ENCODE data around the gene RABEP2.
"Not testable (repeated sequence)": the region's sequence is repeated elsewhere in the genome, so short reads cannot be mapped to it uniquely, and the experiment has no call there.

Gene RABEP2, protein sequence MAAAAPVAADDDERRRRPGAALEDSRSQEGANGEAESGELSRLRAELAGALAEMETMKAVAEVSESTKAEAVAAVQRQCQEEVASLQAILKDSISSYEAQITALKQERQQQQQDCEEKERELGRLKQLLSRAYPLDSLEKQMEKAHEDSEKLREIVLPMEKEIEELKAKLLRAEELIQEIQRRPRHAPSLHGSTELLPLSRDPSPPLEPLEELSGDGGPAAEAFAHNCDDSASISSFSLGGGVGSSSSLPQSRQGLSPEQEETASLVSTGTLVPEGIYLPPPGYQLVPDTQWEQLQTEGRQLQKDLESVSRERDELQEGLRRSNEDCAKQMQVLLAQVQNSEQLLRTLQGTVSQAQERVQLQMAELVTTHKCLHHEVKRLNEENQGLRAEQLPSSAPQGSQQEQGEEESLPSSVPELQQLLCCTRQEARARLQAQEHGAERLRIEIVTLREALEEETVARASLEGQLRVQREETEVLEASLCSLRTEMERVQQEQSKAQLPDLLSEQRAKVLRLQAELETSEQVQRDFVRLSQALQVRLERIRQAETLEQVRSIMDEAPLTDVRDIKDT

GRCh38 chr16:28924762-28925385 lies at the start of gene RABEP2:
TSS of gene RABEP2 (minus strand) at chr16:28925238. CDS start at chr16:28925163, 75 bp downstream.
- peak; percentile 70 for DNase-seq

DNA sequence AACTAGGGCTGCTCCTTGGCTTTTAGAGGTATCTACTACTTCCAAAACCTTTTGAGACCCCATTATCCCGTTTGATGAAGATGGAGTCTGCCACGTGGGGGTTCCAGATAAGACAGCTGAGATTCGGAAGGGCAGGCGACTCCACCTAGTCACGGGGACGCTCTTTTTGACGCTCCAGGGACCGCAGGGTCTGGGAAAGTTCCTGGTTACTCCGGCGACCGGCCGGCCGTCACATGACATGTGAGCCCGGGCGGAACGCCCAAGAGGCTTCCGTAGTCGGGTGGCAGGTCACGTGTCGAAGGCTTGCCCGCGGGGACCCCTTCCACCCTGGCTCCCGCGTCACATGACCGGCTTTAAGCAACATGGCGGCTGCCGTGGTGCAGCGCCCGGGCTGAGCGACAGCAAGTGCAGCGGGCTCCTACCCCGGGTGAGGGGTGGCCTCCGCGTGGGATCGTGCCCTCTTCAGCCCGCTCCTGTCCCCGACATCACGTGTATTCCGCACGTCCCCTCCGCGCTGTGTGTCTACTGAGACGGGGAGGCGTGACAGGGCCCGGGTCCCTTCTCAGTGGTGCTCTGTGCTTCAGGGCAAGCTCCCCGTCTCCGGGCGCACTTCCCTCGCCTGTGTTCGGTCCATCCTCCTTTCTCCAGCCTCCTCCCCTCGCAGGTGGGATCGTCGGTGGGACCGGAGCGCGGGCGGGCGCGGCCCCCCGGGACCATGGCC lies 49.6 kb upstream of the RABEP2 start, which contains the start of gene SPNS1:
SPNS1 (plus strand) TSS at position 342 of the 721 bp plus-strand sequence; CDS start at position 716, 374 bp downstream.
- DNase-seq = peak; percentile 65

DNA sequence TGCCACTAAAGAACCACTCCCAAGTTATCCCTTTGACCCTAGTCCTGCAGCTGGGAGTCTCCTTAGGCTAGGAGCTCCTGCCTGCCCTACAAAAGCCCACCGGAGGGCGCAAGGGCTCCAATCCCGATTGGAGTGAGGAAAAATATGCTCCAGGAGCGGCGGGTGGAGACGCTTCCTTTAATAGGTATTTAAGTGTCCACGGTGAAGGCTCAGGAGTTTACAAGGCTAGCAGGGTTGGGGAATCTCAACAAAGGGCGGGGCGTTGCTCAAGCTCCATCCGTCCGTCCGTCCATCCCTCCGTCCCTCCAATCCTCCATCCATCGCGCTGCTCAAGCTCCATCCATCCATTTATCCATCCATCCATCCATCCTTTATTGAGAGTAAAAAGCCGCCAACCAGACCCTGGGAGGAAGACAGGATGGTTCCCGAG lies 49.0 kb upstream of the RABEP2 start:
- no peak for DNase-seq

DNA sequence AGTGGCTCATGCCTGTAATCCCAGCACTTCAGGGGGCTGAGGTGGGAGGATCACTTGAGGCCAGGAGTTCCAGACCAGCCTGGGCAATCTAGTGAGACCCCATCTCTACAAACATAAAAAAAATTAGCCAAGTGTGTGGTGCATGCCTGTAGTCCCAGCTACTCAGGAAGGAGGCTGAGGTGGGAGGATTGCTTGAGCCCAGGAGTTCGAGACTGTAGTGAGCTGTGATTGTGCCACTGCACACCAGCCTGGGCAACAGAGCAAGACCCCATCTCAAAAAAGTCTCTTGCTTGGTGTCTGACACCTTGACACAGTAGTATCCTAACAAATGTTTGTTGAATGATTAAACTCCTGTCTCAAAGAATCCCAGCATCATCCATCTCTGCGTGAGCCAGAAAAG lies 44.7 kb upstream of the RABEP2 start:
- not testable (repeated sequence) for DNase-seq

DNA sequence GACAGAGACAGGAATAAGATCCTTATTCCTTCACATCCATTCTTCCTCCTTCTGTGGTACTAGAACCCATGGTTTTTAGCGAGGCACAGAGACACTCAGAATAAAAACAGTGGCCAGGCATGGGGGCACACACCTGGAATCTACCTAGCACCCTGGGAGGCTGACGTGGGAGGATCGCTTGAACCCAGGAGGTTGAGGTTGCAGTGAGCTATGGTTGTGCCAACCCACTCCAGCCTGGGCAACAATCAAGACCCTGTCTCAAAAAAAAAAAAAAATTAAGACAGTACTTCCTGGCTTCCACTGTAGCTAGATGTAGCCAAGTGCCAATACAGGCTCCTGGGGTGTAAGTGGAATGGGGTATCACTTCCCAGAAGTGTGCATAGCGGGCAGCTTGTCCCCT lies 42.1 kb upstream of the RABEP2 start:
- no peak for DNase-seq

GRCh38 chr16:28964496-28964895 lies 39.5 kb upstream of the RABEP2 start:
- no peak for DNase-seq

DNA sequence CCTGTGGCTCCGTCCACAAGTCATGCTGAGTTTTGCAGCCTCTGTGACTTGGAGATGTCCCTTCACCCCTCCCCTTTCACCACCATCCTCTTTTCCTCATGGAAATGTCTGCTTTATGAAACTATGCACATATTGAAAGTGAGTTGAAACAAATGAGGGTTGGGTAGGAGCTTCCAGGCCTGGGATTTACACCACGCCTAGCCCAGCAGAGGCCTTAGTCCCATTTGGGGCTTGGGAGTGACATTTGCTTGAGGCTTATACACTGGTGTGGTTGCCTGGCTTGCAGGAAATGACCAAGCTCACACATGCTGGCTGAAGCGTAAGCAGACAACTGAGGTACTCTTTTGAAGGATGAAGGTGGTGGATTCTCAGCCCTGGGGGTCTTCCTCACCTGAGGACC lies 39.0 kb upstream of the RABEP2 start:
- DNase-seq = no peak

GRCh38 chr16:28958836-28959235 lies 33.8 kb upstream of the RABEP2 start:
- DNase-seq = no peak

DNA sequence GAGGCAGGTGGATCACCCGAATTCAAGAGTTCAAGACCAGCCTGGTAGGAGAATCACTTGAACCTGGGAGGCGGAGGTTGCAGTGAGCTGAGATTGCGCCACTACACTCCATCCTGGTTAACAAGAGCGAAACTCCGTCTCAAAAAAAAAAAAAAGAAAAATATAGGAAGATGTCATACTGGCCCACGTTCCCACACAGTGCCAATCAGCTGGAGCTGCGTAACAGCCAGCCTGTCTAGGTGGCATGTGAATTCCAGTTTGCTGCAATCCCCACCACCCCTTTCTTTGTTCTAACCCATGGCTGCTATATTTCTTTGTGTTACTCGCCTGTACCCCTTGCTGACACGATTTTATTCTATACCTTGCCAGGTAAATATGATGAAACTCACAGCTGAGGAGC lies 33.2 kb upstream of the RABEP2 start:
- no peak for DNase-seq

DNA sequence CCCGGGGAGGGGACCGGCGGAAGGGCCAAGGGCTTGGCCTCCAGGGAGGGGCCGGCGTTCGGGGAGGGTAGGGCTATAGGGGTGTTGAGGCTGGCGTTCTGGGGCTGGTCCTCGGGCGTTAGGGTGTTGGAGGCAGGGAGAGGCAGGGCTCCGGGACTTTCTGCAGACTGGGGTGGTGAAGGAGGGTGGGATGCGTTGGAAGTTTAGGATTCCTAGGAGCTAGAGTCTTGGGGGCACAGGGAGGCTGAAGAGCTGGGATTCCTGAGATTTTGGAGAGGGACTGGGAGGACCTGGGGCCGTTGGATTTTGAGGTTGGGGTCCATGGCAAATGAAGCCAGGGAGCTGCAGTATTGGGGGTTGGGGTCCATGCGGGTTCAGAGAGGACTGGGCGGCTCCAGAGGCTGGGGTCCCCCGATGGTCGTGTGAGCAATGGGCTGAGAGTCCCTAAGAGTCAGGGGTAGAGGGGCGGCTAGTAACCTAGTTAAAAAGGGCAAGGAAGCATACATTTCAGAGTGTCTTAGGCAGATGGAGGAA lies 26.4 kb upstream of the RABEP2 start:
- no peak for DNase-seq

- DNase-seq = peak; percentile 97
Measured at GRCh38 chr16:28950648-28951409, 25.8 kb upstream of the RABEP2 start, which contains the start of gene NFATC2IP. TSS of gene NFATC2IP (plus strand) at chr16:28950937. CDS start at chr16:28951012, 75 bp downstream.

DNA sequence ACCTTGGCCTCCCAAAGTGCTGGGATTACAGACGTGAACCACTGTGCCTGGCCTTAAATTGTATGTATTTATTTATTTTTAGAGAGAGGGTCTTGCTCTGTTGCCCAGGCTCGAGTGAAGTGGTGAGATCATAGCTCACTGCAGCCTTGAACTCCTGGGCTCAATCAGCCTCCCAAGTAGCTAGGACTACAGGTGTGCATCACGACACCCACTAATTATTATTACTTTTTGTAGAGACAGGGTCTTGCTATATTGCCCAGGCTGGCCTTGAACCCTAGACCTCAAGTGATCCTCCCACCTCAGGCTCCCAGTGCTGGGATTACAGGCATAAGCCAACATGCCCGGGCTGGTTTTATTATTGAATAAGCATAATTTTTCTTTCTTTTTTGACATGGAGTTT lies 21.6 kb upstream of the RABEP2 start:
- no peak for DNase-seq

GRCh38 chr16:28943281-28943680 lies 18.2 kb upstream of the RABEP2 start:
- no peak for DNase-seq

GRCh38 chr16:28939825-28940224 lies 14.8 kb upstream of the RABEP2 start:
- DNase-seq = not testable (repeated sequence)

DNA sequence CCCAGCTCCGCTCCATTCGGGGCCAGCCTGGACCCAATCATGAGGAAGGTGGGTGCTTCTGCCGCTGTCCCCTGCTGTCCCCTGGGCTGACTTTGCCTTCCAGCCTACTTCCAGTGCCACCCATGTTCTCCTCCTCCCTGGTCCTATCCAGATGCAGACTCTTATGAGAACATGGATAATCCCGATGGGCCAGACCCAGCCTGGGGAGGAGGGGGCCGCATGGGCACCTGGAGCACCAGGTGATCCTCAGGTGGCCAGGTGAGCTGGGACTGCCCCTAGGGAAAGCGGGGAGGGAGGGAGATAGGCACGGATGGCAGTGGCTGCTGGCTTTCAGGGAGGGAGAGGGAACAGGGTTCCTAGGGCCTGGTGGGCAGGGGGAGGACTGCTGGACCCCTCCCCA lies 13.7 kb upstream of the RABEP2 start:
- no peak for DNase-seq

GRCh38 chr16:28937222-28937876 lies 12.3 kb upstream of the RABEP2 start:
- DNase-seq = no peak

- no peak for DNase-seq
Measured at GRCh38 chr16:28936784-28937155, 11.7 kb upstream of the RABEP2 start.

DNA sequence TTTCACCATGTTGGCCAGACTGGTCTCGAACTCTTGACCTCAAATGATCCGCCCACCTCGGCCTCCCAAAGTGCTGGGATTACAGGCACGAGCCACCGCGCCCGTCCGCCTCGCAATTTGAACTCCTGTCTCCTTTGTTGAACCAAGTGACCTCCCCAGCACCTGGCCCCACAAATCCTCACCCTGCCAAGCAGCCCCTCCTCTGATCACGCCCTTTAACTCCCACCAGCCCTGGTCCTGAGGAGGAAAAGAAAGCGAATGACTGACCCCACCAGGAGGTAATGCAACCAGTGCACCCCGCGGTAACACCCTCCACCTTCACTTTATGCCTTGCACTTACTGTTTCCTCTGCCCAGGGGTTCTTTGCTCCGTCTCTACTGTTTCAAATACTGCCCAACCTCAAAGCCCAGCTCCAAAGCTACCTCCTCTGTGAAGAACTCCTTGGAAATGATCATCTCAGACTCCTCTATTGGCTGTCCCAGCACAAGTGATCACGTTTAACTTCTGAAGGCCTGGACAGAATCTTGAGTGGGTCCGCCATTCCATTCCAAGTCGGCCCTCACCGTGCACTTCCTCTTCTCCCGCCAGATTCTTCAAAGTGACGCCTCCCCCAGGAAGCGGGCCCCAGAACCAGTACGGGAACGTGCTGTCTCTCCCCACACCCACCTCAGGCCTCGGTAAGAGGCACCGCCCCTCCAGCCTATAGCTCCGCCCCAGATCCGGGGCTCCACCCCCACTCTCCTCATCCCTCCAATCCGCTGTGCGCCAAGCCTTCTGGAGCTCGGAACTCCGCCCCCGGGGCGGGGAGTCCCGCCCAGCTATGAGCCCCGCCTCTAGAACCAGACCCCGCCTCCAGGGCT lies 11.1 kb upstream of the RABEP2 start:
- no peak for DNase-seq

GRCh38 chr16:28935346-28935745 lies 10.3 kb upstream of the RABEP2 start:
- no peak for DNase-seq

GRCh38 chr16:28933171-28933570 lies 8.1 kb upstream of the RABEP2 start:
- DNase-seq = no peak
